Measurements from ENCODE around the gene CHN1. TPM values are rescaled to one million over a fixed set of nuclear protein-coding genes. Genes with fewer than 3 reads are reported as not detected.

CHN1 gene
- total and polyA plus RNA-seq, 12 donors: 6.1 to 26.5 (median 15.7) TPM

GRCh38 chr2:175011505-175011904 is 6.3 kb upstream of the CHN1 start:
- ATAC-seq (no peak), DNase-seq (no peak)
- Histone ChIP-seq H3K27me3 (peaks cover 0 to 25% (median 0%) of the 10 kb centered on the region in 7 donors), H3K36me3 (no peaks in the 10 kb centered on the region), H3K9me3 (peaks cover 0 to 5% (median 0%) of the 10 kb centered on the region in 11 donors), H3K4me3 (no peak overlapping the region), H3K27ac (no peak overlapping the region), H3K4me1 (peaks cover 0 to 53% (median 18%) of the 10 kb centered on the region in 9 donors)
- 24% methylated on average over 1 of the region's 1 CpG for WGBS, 2 donors
- TF ChIP-seq, protein P1, sequence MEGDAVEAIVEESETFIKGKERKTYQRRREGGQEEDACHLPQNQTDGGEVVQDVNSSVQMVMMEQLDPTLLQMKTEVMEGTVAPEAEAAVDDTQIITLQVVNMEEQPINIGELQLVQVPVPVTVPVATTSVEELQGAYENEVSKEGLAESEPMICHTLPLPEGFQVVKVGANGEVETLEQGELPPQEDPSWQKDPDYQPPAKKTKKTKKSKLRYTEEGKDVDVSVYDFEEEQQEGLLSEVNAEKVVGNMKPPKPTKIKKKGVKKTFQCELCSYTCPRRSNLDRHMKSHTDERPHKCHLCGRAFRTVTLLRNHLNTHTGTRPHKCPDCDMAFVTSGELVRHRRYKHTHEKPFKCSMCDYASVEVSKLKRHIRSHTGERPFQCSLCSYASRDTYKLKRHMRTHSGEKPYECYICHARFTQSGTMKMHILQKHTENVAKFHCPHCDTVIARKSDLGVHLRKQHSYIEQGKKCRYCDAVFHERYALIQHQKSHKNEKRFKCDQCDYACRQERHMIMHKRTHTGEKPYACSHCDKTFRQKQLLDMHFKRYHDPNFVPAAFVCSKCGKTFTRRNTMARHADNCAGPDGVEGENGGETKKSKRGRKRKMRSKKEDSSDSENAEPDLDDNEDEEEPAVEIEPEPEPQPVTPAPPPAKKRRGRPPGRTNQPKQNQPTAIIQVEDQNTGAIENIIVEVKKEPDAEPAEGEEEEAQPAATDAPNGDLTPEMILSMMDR (IDR thresholded peaks at IDR 0.05): no peak
- intact Hi-C loops (cut with DNase I): no loop called here

DNA sequence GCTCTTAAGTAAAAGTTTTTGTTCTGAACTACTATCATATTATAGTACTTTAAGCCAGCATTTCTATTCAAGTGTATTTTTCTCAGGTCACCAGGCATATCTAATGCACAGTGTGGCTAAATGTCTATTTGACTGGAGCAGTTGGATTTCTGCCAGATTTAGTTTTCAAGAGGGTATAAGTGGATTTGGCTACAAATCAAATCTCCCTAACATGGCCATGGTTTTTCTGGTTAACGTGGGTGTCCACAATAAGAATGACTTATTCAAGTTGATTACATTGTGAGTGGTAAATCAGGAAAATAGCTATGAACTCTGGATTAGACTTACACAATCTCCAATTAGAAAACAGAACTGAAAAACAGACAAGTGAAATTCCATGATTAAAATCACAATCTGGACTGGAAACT is 5.7 kb upstream of the CHN1 start:
- H3K27ac ChIP-seq: peak overlapping the region in 4 of 10 donors; percentile 6 to 35 (median 30)
- WGBS, 2 donors: 24 to 35% methylated on average over 1 of the region's 1 CpG
- peaks cover 0 to 31% (median 0%) of the 10 kb centered on the region in 7 donors for H3K27me3 ChIP-seq
- H3K4me3 ChIP-seq: no peak overlapping the region
- intact Hi-C loops (cut with DNase I): no loop called here
- TF ChIP-seq, protein P1 (IDR thresholded peaks at IDR 0.05): no peak
- peaks cover 0 to 5% (median 0%) of the 10 kb centered on the region in 11 donors for H3K9me3 ChIP-seq
- no peak for DNase-seq
- ATAC-seq: peak in 5 of 8 donors; percentile 20 to 51 (median 38)
- peaks cover 0 to 54% (median 22%) of the 10 kb centered on the region in 9 donors for H3K4me1 ChIP-seq
- H3K36me3 ChIP-seq: no peaks in the 10 kb centered on the region

DNA sequence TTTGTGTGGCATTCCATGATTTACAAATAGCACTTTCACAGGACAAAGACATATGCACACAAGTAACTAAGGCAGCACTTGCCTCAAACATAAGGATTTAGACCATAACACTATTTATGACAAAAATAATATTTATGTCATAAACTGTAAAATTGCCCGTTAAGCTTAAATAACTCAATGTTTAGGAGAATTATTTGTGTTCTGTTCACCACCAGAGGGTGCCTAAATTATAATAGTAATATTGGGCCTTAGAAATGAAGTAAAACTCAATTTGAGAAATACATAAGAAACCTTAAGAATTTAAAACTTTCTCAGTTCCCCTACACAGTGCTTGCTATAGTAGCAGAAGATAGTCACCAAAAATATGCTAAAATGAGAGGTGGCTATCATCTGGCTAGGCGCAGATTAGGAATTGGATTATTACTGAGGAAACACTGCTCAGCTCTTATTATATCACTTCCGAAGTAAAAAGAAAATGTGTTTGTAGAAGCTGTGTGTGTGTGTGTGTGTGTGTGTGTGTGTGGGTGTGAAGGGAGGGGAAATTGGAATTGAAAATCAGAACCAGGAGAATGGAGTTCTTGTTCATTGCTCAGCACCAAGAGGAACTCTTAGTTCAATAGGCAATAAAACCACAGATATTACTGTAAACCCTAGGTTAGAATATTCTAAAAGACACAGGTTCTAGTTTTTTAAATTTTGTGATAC is 4.9 kb upstream of the CHN1 start:
- WGBS, 2 donors: 57 to 68% methylated on average over 3 of the region's 3 CpGs
- Histone ChIP-seq H3K36me3 (no peaks in the 10 kb centered on the region), H3K27me3 (peaks cover 0 to 39% (median 0%) of the 10 kb centered on the region in 7 donors), H3K9me3 (peaks cover 0 to 5% (median 0%) of the 10 kb centered on the region in 11 donors), H3K27ac (peak overlapping the region in 4 of 10 donors; percentile 25 to 61 (median 46)), H3K4me3 (no peak overlapping the region), H3K4me1 (peaks cover 0 to 55% (median 26%) of the 10 kb centered on the region in 9 donors)
- ATAC-seq (no peak), DNase-seq (no peak)
- intact Hi-C loops (cut with DNase I): loop anchor here in 1 of 10 donors (10.0 kb wide), 1 partner anchor 155 kb away; the partner anchor contains the start of gene ATF2
- TF ChIP-seq, protein P1 (IDR thresholded peaks at IDR 0.05): peak in 2 of 9 donors; percentile 8 to 9

- no peak overlapping the region for H3K4me3 ChIP-seq
- H3K36me3 ChIP-seq: no peaks in the 10 kb centered on the region
- TF ChIP-seq, protein P1 (IDR thresholded peaks at IDR 0.05): no peak
- intact Hi-C loops (cut with DNase I): loop anchor here in 1 of 10 donors (10.0 kb wide), 1 partner anchor 156 kb away; the partner anchor contains the start of gene ATF2
- H3K27me3 ChIP-seq: peaks cover 0 to 49% (median 0%) of the 10 kb centered on the region in 7 donors
- H3K4me1 ChIP-seq: peaks cover 0 to 60% (median 29%) of the 10 kb centered on the region in 9 donors
- ATAC-seq (peak in 3 of 8 donors; percentile 50 to 58 (median 52)), DNase-seq (no peak)
- 39 to 65% methylated on average over 3 of the region's 3 CpGs for WGBS, 2 donors
- peak overlapping the region in 4 of 10 donors; percentile 23 to 61 (median 46) for H3K27ac ChIP-seq
- H3K9me3 ChIP-seq: no peaks in the 10 kb centered on the region
Measured at GRCh38 chr2:175008801-175009495, 3.8 kb upstream of the CHN1 start.
